SU-DHL-6 (cell line): Measurements from ENCODE around the gene LY6G6C.

Experiments used
- CTCF ChIP-seq: fragments of 200-600 bp; sonication (generic); IDR thresholded peaks from one replicate; pipeline ENCODE4 v1.5.1; 2017; ENCODE audit warnings: antibody characterized with exemption, mild to moderate bottlenecking, low read length, moderate library complexity; ENCODE audit not compliant: insufficient read depth, poor library complexity, severe bottlenecking
- EZH2phosphoT487 ChIP-seq: fragments of 200-600 bp; sonication (generic), shearing (Covaris generic); conservative IDR thresholded peaks from 2 replicates; pipeline ENCODE4 v1.6.1; 2018; ENCODE audit warnings: mild to moderate bottlenecking, antibody characterized with exemption, low read length, moderate library complexity, mixed read lengths

DNA sequence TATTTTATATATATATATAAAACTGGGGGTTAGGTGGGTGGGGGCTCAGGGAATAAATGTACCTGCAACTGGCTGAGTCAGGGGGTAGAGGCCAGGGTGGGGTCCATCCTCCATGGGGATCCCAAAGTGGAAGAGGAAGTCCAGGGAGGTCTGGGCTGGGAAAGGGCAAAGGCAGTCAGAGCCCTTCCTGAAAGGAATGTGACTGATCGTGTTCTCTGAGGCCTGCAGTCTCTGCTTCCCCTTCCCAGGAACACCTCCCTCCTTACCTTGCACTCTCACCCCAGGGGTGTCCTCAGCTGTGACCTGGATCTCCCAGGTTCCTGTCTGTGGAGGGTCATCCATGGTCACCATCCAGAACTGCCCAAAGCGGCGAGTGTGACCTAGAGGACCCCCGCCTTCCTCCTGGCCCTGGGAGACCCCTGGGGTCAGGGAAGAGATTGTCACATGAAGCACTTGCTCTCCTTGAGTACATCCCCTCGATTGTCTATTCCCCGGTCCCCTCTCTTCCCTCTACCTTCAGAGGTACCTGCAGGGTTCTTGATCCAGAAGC is 45.6 kb upstream of the LY6G6C start:
- no peak for TF ChIP-seq CTCF
- TF ChIP-seq EZH2phosphoT487 = no peak
